Measurements from ENCODE around the gene DNAJC2.
"Not testable (repeated sequence)": the region's sequence is repeated elsewhere in the genome, so short reads cannot be mapped to it uniquely, and the experiment has no call there.

GRCh38 chr7:103278195-103278594, 66.4 kb downstream of the DNAJC2 start:
- not testable (repeated sequence) for TF ChIP-seq EZH2phosphoT487 (IDR thresholded peaks at IDR 0.05; ENCODE audit: low read length); CTCF (IDR thresholded peaks at IDR 0.05; ENCODE audit: low read length); EZH2 (optimal IDR thresholded peaks at IDR 0.05; ENCODE audit: low read depth, low read length)

Data from MM.1S (cell line).